ENCODE measurements around the gene HOXB1. TPM values are rescaled to one million over a fixed set of nuclear protein-coding genes. Genes with fewer than 3 reads are reported as not detected.

HOXB1 gene
- total and polyA plus RNA-seq, 10 donors = 0.06 TPM; not detected in 9

DNA sequence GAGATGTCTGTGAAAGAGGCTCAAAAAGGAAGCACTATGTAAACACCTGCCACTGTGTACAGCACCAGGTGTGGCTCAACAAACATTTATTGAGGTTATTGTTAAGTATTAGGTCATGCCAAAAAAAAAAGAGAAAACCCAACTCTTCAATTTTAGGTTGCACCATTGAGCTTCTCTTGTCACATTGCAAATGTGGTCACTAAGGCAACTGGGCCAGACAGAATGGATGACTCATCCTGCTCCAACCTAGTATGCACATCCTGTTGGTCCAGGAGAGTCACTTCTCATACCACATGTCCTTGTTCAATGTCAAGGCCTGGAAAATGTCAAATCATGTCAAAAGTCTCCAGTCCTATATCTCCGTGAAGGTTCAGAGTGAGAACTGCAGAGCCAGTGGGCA, 25.0 kb downstream of the HOXB1 start:
- TF ChIP-seq POLR2A (IDR thresholded peaks at IDR 0.05) (no peak), POLR2AphosphoS5 (IDR thresholded peaks at IDR 0.05) (peak in 1 of 3 donors; percentile 20)
- Histone ChIP-seq H3K9me3 (no peaks in the 10 kb centered on the region), H3K27ac (no peak overlapping the region), H3K4me3 (no peak overlapping the region), H3K4me1 (peaks cover 0 to 8% (median 5%) of the 10 kb centered on the region in 6 donors), H3K27me3 (replicated peaks in 1 of 7) (peaks cover 0 to 37% (median 0%) of the 10 kb centered on the region in 7 donors), H3K36me3 (no peaks in the 10 kb centered on the region)
- intact Hi-C loops (cut with DNase I; ENCODE audit: low total_unique reads) = no loop called here
- no peak for DNase-seq
- 22 to 50% (median 35%) methylated on average over 1 of the region's 1 CpG for WGBS, 5 donors

DNA sequence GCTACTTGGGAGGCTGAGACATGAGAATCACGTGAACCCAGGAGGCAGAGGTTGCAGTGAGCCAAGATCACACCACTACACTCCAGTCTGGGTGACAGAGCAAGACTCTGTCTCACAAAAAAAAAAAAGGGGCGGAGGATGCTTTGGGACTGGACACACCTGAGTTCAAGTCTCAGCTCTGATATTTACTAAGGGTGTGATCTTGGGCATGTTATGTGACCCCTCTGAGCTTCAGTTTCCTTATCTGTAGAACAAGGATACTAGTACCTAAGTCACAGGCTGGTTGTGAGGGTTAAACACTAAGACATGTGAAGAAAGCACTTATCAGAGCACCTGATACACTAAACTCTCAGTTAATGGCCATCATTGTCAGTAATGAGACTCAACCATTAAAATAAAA, 25.9 kb downstream of the HOXB1 start:
- 94 to 100% (median 99%) methylated on average over 2 of the region's 2 CpGs for WGBS, 5 donors
- TF ChIP-seq, protein P1, sequence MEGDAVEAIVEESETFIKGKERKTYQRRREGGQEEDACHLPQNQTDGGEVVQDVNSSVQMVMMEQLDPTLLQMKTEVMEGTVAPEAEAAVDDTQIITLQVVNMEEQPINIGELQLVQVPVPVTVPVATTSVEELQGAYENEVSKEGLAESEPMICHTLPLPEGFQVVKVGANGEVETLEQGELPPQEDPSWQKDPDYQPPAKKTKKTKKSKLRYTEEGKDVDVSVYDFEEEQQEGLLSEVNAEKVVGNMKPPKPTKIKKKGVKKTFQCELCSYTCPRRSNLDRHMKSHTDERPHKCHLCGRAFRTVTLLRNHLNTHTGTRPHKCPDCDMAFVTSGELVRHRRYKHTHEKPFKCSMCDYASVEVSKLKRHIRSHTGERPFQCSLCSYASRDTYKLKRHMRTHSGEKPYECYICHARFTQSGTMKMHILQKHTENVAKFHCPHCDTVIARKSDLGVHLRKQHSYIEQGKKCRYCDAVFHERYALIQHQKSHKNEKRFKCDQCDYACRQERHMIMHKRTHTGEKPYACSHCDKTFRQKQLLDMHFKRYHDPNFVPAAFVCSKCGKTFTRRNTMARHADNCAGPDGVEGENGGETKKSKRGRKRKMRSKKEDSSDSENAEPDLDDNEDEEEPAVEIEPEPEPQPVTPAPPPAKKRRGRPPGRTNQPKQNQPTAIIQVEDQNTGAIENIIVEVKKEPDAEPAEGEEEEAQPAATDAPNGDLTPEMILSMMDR (IDR thresholded peaks at IDR 0.05 in 8 of 11, conservative IDR thresholded peaks at IDR 0.05 in 3 of 11) = no peak
- no peak for TF ChIP-seq POLR2A (IDR thresholded peaks at IDR 0.05)
- no peak for TF ChIP-seq POLR2AphosphoS5 (IDR thresholded peaks at IDR 0.05)
- Histone ChIP-seq H3K4me3 (no peak overlapping the region), H3K27me3 (replicated peaks in 1 of 7) (peaks cover 0 to 37% (median 0%) of the 10 kb centered on the region in 7 donors), H3K36me3 (no peaks in the 10 kb centered on the region), H3K4me1 (peaks cover 0 to 8% (median 5%) of the 10 kb centered on the region in 6 donors), H3K27ac (no peak overlapping the region), H3K9me3 (no peaks in the 10 kb centered on the region)
- intact Hi-C loops (cut with DNase I; ENCODE audit: low total_unique reads) = no loop called here
- no peak for DNase-seq

DNA sequence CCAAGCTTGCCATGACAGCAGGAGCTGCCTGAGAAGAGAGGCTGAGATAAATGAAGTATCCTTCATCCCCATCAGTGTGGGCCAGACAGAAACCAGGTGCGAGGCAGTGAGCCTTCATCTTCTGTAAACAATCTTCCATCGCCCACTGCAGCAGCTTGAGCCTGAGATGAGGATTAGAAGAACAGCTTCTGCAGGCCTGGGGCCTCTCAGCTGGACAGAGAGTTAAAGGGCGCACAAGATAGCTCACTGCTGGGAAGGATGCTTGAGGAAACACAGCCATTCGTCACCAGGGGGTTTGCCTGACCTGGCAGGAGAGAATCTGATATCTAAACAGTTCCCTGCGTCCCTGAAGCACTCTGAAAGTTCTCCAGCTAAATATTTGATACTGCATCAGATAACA, 27.1 kb downstream of the HOXB1 start:
- DNase-seq = no peak
- H3K27me3 ChIP-seq (replicated peaks in 1 of 7) = peaks cover 0 to 34% (median 0%) of the 10 kb centered on the region in 7 donors
- H3K27ac ChIP-seq = no peak overlapping the region
- H3K9me3 ChIP-seq = no peaks in the 10 kb centered on the region
- WGBS, 5 donors = 88 to 94% (median 93%) methylated on average over 5 of the region's 5 CpGs
- H3K4me3 ChIP-seq = no peak overlapping the region
- intact Hi-C loops (cut with DNase I; ENCODE audit: low total_unique reads) = no loop called here
- TF ChIP-seq POLR2A (IDR thresholded peaks at IDR 0.05) (no peak), POLR2AphosphoS5 (IDR thresholded peaks at IDR 0.05) (no peak)
- TF ChIP-seq, protein P1 (IDR thresholded peaks at IDR 0.05 in 8 of 11, conservative IDR thresholded peaks at IDR 0.05 in 3 of 11) = no peak
- H3K36me3 ChIP-seq = no peaks in the 10 kb centered on the region
- peaks cover 0 to 8% (median 5%) of the 10 kb centered on the region in 6 donors for H3K4me1 ChIP-seq

DNA sequence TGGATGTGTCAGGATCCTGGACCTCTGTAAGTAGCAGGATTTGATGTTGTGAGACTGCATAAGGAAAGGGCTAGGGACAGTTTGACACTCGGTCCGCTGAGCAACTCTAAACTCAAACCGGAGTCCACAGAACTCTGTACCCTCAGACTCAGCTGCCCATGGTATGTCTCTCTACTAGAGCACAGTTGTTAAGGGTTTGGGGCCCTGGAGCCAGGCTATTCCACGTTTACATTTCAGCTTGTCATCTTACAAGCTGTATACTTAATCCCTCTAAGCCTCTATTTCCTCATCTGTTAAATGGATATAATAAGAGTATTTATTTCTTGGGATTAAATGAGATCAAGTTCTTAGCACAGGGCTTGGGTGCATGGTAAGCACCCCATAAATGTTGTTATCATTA, 27.9 kb downstream of the HOXB1 start:
- H3K27me3 ChIP-seq (replicated peaks in 1 of 7) = peaks cover 0 to 26% (median 0%) of the 10 kb centered on the region in 7 donors
- DNase-seq = no peak
- no peaks in the 10 kb centered on the region for H3K9me3 ChIP-seq
- H3K27ac ChIP-seq = no peak overlapping the region
- H3K36me3 ChIP-seq = no peaks in the 10 kb centered on the region
- intact Hi-C loops (cut with DNase I; ENCODE audit: low total_unique reads) = no loop called here
- H3K4me1 ChIP-seq = peaks cover 0 to 10% (median 6%) of the 10 kb centered on the region in 6 donors
- 83 to 91% (median 90%) methylated on average over 4 of the region's 4 CpGs for WGBS, 5 donors
- TF ChIP-seq POLR2A (IDR thresholded peaks at IDR 0.05) (no peak), POLR2AphosphoS5 (IDR thresholded peaks at IDR 0.05) (no peak)
- TF ChIP-seq, protein P1 (IDR thresholded peaks at IDR 0.05 in 8 of 11, conservative IDR thresholded peaks at IDR 0.05 in 3 of 11) = no peak
- H3K4me3 ChIP-seq = no peak overlapping the region

DNA sequence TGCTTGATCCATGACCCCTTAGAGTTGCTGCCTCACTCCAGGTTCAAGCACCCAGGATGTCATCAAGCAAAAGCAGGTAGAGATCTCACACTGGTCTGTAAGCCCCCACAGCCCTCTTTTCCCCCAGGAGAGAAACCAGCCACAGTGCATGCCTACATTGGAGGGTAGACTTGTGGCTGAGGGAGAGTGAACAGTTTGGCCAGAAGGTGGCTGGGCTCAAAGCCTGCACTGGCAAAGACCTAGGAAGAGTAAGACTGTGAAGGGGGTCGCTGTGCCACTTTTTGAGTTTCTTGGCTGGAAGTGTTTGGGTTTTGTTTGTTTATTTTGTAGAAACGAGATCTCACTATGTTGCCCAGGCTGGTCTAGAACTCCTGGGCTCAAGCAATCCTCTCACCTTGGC, 28.5 kb downstream of the HOXB1 start:
- DNase-seq = no peak
- Histone ChIP-seq H3K36me3 (no peaks in the 10 kb centered on the region), H3K27me3 (replicated peaks in 1 of 7) (peaks cover 0 to 22% (median 0%) of the 10 kb centered on the region in 7 donors), H3K9me3 (no peaks in the 10 kb centered on the region), H3K4me1 (peaks cover 0 to 10% (median 6%) of the 10 kb centered on the region in 6 donors), H3K4me3 (no peak overlapping the region), H3K27ac (no peak overlapping the region)
- TF ChIP-seq POLR2AphosphoS5 (IDR thresholded peaks at IDR 0.05) = no peak
- TF ChIP-seq, protein P1 (IDR thresholded peaks at IDR 0.05 in 8 of 11, conservative IDR thresholded peaks at IDR 0.05 in 3 of 11) = no peak
- 71 to 100% (median 90%) methylated on average over 2 of the region's 2 CpGs for WGBS, 5 donors
- intact Hi-C loops (cut with DNase I; ENCODE audit: low total_unique reads) = no loop called here

All from spleen (tissue), 11 donors.